Measurements from ENCODE around the gene TNS3. TPM values are rescaled to one million over a fixed set of nuclear protein-coding genes. Genes with fewer than 3 reads are reported as not detected.
"Not testable (repeated sequence)": the region's sequence is repeated elsewhere in the genome, so short reads cannot be mapped to it uniquely, and the experiment has no call there.

The TNS3 gene
- total and polyA plus RNA-seq, 2 of the 13 experiments (the other 11 are each of a cell fraction or from before 2014, with no cell fraction given) = 52.9 to 55.7 TPM

DNA sequence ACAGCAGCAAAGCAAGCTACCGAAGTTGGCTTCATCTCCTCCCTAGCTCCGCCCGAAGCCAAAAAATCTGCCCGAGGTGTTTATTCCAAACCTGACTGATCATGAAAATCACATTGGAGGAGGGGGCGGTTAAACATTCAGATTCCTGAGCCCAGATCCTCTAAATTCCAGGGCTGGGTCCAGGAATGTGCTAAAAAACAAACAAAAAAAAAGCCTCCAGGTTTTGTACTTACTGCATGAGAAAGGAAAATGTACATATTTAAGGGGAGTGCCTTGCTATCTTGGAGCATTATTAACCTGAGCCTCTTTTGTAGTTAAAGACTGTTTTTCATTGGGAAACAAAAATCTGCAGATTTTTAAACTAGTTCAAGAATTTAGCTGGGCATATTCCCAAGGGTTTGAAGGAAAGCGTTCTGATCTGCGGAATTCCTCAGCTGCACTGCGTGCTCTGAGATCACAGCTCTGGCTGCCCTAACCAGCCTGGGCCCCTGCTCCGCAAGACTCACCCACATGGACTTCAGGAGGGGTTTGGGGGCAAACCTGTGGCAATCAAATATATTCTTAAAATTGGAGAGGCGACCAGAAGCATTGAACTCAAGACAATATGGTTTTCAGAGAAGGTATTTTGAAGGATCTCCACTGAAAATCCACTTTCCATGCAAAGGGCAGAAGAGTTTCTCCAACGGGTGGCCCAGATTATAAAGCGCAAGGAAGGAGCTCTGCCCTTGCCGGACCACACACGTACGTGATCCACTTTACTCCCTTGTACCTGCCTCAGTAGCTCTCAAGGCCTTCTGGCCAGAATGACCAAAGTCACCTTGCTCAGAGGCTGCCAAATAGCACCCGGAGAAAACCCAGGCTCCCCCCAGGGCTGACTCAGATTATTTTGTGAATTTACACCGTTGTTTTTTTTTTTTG lies 10.0 kb upstream of the TNS3 start (continued):
- TF ChIP-seq TEAD3 (CRISPR knock-in tag; optimal IDR thresholded peaks at IDR 0.05; ENCODE audit: borderline replicate concordance) (peak; percentile 85), SOX6 (IDR thresholded peaks at IDR 0.05) (no peak), SOX6 (CRISPR knock-in tag; IDR thresholded peaks at IDR 0.05) (peak; percentile 31; the same call in 1 of the 2 replicates), RFX5 (IDR thresholded peaks at IDR 0.05; ENCODE audit: low read depth, low read length) (no peak), MTF2 (CRISPR knock-in tag; IDR thresholded peaks at IDR 0.05; ENCODE audit: borderline replicate concordance) (no peak), MAF1 (CRISPR knock-in tag; IDR thresholded peaks at IDR 0.05; ENCODE audit: borderline replicate concordance) (no peak)

DNA sequence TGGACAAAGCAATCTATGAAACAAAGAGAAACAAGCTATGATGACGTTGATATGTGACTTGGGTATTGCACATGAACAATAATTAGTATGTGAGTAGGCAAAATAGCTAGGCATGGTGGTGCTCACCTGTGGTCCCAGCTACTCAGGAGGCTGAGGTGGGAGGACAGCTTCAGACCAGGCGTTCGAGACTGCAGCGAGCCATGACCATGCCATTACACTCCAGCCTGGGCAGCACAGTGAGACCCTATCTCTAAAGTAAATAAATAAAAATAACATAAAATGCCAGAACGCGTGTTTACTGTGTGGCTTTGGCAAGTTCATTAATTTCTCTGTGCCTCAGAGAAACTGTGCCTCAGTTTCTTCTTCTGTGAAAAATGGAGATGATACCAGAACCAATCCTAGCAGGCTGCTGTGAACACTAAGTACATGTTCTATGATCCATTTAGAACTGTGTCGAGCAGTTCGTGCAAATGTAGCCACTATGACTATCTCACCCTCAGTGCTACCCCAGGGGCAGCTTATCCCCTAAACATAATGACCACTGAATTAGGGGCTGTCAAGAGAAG lies 9.3 kb upstream of the TNS3 start:
- 83% methylated on average over 8 of the region's 8 CpGs for WGBS (ENCODE audit: low lambda C conversion rate)
- H3K27ac ChIP-seq (ENCODE audit: extremely low read length, insufficient read depth, low read length) = peak overlapping the region; percentile 23
- H3K4me3 ChIP-seq (replicated peaks in 1 of 3; ENCODE audit: insufficient read depth in 1 of 3, low read depth in 2 of 3, low read length in 3 of 3) = peak overlapping the region in 1 of 3 experiments; percentile 6; a peak in 1 of 6 replicates
- no peaks in the 10 kb centered on the region for H3K79me2 ChIP-seq (ENCODE audit: insufficient read depth, low read length)
- DNase-seq (ENCODE audit: low spot score) (no peak), ATAC-seq (no peak), FAIRE-seq (no peak)
- no peaks in the 10 kb centered on the region for H4K20me1 ChIP-seq (ENCODE audit: insufficient read depth, low read length)
- peak overlapping the region; percentile 67 for H3K4me2 ChIP-seq (ENCODE audit: low read depth, low read length)
- H3K9ac ChIP-seq (ENCODE audit: insufficient read depth, low read depth, low read length) = peak overlapping the region; percentile 34; the same call in 1 of the 2 replicates
- H3K9me3 ChIP-seq (ENCODE audit: low read length) = no peaks in the 10 kb centered on the region
- H3K4me1 ChIP-seq (ENCODE audit: insufficient read depth, low read length) = peaks cover 42% of the 10 kb centered on the region
- TF ChIP-seq ZNF121 (CRISPR knock-in tag; IDR thresholded peaks at IDR 0.05) (peak; percentile 93), ZNF326 (CRISPR knock-in tag; IDR thresholded peaks at IDR 0.05; ENCODE audit: borderline replicate concordance) (no peak), ZMYM3 (CRISPR knock-in tag; IDR thresholded peaks at IDR 0.05) (peak; percentile 19; the same call in 1 of the 2 replicates), LCORL (IDR thresholded peaks at IDR 0.05) (no peak), LCORL (CRISPR knock-in tag; IDR thresholded peaks at IDR 0.05) (0 out of 2 replicates have a peak, but pooled peaks have one; percentile 6), SMARCE1 (IDR thresholded peaks at IDR 0.05; ENCODE audit: borderline replicate concordance) (no peak)
- H3K27me3 ChIP-seq (ENCODE audit: control insufficient read depth in 1 of 2, insufficient read depth in 2 of 2, low read length in 2 of 2) = no peaks in the 10 kb centered on the region
- ChIA-PET POLR2A (interaction anchor here (1.1 to 2.2 kb wide), 5 partner anchors 10 to 19 kb away, joined by 3 to 13 read pairs (median 8); partner anchors contain the start of gene TNS3), CTCF (ENCODE audit: low intra/inter-chr PET ratio, low total read pairs) (no interaction called here)
- H3K36me3 ChIP-seq (replicated peaks in 1 of 2; ENCODE audit: control insufficient read depth in 1 of 2, insufficient read depth in 2 of 2, low read length in 2 of 2) = no peaks in the 10 kb centered on the region
- intact Hi-C loops (cut with micrococcal nuclease; ENCODE audit: unreplicated experiment) = no loop called here
- in situ Hi-C loops (cut with HindIII; ENCODE audit: extremely low pct_ligation_motif_present, low pct_unique_long_range_greater_than_20kb) = no loop called here
- H2AFZ ChIP-seq (ENCODE audit: low read length) = no peak overlapping the region
- no TSS peak for BruUV-seq (replicated peaks)

DNA sequence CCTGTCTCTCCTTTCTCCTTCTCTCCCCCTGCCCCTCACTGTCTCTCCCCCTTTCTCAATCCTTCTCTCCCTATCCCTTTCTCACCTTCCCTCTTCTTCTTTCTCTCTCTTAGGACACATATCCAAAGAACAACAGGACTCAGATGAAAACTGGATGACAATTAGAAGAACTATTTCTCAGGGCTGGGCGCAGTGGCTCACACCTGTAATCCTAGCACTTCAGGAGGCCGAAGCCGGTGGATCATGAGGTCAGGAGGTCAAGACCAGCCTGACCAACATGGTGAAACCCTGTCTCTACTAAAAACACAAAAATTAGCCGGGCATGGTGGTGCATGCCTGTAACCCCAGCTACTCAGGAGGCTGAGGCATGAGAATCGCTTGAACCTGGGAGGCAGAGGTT lies 8.3 kb upstream of the TNS3 start:
- POLR2A ChIA-PET = interaction anchor here (0.7 kb wide), 2 partner anchors 14 to 33 kb away, joined by 3 read pairs; no protein-coding TSS in a partner anchor
- H3K79me2 ChIP-seq (ENCODE audit: insufficient read depth, low read length); FAIRE-seq; H3K9ac ChIP-seq (ENCODE audit: insufficient read depth, low read depth, low read length); BruUV-seq (replicated peaks); intact Hi-C loops (cut with micrococcal nuclease; ENCODE audit: unreplicated experiment); H3K27ac ChIP-seq (ENCODE audit: extremely low read length, insufficient read depth, low read length); H3K9me3 ChIP-seq (ENCODE audit: low read length); H3K4me3 ChIP-seq (replicated peaks in 1 of 3; ENCODE audit: insufficient read depth in 1 of 3, low read depth in 2 of 3, low read length in 3 of 3); CTCF ChIA-PET (ENCODE audit: low intra/inter-chr PET ratio, low total read pairs); H3K4me2 ChIP-seq (ENCODE audit: low read depth, low read length); in situ Hi-C loops (cut with HindIII; ENCODE audit: extremely low pct_ligation_motif_present, low pct_unique_long_range_greater_than_20kb); ATAC-seq; H3K27me3 ChIP-seq (ENCODE audit: control insufficient read depth in 1 of 2, insufficient read depth in 2 of 2, low read length in 2 of 2); H4K20me1 ChIP-seq (ENCODE audit: insufficient read depth, low read length); H2AFZ ChIP-seq (ENCODE audit: low read length); DNase-seq (ENCODE audit: low spot score); H3K36me3 ChIP-seq (replicated peaks in 1 of 2; ENCODE audit: control insufficient read depth in 1 of 2, insufficient read depth in 2 of 2, low read length in 2 of 2): not testable (repeated sequence)
- WGBS (ENCODE audit: low lambda C conversion rate) = 66% methylated on average over 5 of the region's 5 CpGs
- peaks cover 40% of the 10 kb centered on the region for H3K4me1 ChIP-seq (ENCODE audit: insufficient read depth, low read length)

Data from HepG2 (cell line).